HepG2 (cell line): ENCODE results near the gene GGA3. TPM values are rescaled to one million over a fixed set of nuclear protein-coding genes. Genes with fewer than 3 reads are reported as not detected.
A peak's percentile ranks its signal among the peaks of the same experiment; 100 is the strongest.

ENCODE experiments used
- AGO1 ChIP-seq: fragments of 200-400 bp; formaldehyde crosslinking; IDR thresholded peaks from 2 replicates; pipeline ENCODE4 v1.6.1; 2017; ENCODE audit warnings: mild to moderate bottlenecking, low read depth, low read length, moderate library complexity; ENCODE audit not compliant: poor library complexity, severe bottlenecking
- AKAP8 ChIP-seq: sonication (generic); formaldehyde crosslinking; IDR thresholded peaks from 2 replicates; pipeline ENCODE4 v1.5.1; 2020; ENCODE audit warnings: mild to moderate bottlenecking, missing genetic modification reagents
- ARNTL ChIP-seq: sonication (generic); formaldehyde crosslinking; IDR thresholded peaks from 2 replicates; pipeline ENCODE4 v1.4.0; 2020; ENCODE audit warnings: mild to moderate bottlenecking, missing genetic modification reagents
- ATF3 ChIP-seq: sonication (generic); formaldehyde crosslinking; IDR thresholded peaks from 2 replicates; pipeline ENCODE4 v1.4.0; 2020; ENCODE audit warnings: missing genetic modification reagents
- EP300 ChIP-seq, 3 experiments: sonication (generic) in 1 of 3; formaldehyde crosslinking in 1 of 3; IDR thresholded peaks; 2 replicates each; pipeline versions ENCODE4 v1.5.1 to v1.6.1; 2011 to 2020; ENCODE audit warnings: low read depth in 2 of 3, low read length in 2 of 3, borderline replicate concordance in 1 of 3, improper control_type of control experiment in 1 of 3, mild to moderate bottlenecking in 1 of 3, missing genetic modification reagents in 1 of 3, moderate library complexity in 1 of 3
- FOXO4 ChIP-seq: sonication (generic); formaldehyde crosslinking; conservative IDR thresholded peaks from 2 replicates; pipeline ENCODE4 v1.8.1; 2023; ENCODE audit warnings: missing genetic modification reagents
- HDAC1 ChIP-seq: sonication (generic); formaldehyde crosslinking; IDR thresholded peaks from 2 replicates; pipeline ENCODE4 v1.5.1; 2020; ENCODE audit warnings: mild to moderate bottlenecking, missing genetic modification reagents
- HNRNPUL1 ChIP-seq: fragments of 200-400 bp; formaldehyde crosslinking; IDR thresholded peaks from 2 replicates; pipeline ENCODE4 v1.6.1; 2017; ENCODE audit warnings: low read depth, mild to moderate bottlenecking, low read length, moderate library complexity
- HOXA9 ChIP-seq: sonication (generic); formaldehyde crosslinking; IDR thresholded peaks from 2 replicates; pipeline ENCODE4 v1.8.1; 2022; ENCODE audit warnings: missing genetic modification reagents, mild to moderate bottlenecking, moderate library complexity, borderline replicate concordance
- KDM4B ChIP-seq: sonication (generic); formaldehyde crosslinking; IDR thresholded peaks from 2 replicates; pipeline ENCODE4 v1.4.0; 2020; ENCODE audit warnings: missing genetic modification reagents
- KLF15 ChIP-seq: sonication (generic); formaldehyde crosslinking; IDR thresholded peaks from 2 replicates; pipeline ENCODE4 v1.8.1; 2023; ENCODE audit warnings: borderline replicate concordance, mild to moderate bottlenecking, inconsistent platforms, missing genetic modification reagents, mixed read lengths
- MED1 ChIP-seq: sonication (generic); formaldehyde crosslinking; IDR thresholded peaks from 2 replicates; pipeline ENCODE4 v1.4.0; 2020; ENCODE audit warnings: missing genetic modification reagents
- ONECUT2 ChIP-seq: sonication (generic); formaldehyde crosslinking; IDR thresholded peaks from 2 replicates; pipeline ENCODE4 v1.4.0; 2020; ENCODE audit warnings: missing genetic modification reagents
- PHB2 ChIP-seq: fragments of 450-650 bp; IDR thresholded peaks from 2 replicates; pipeline ENCODE4 v1.6.1; 2018; ENCODE audit not compliant: partially characterized antibody
- RFXAP ChIP-seq: sonication (generic); formaldehyde crosslinking; IDR thresholded peaks from 2 replicates; pipeline ENCODE4 v1.4.0; 2020; ENCODE audit warnings: missing genetic modification reagents, borderline replicate concordance
- SALL2 ChIP-seq: sonication (generic); formaldehyde crosslinking; IDR thresholded peaks from 2 replicates; pipeline ENCODE4 v1.8.1; 2023; ENCODE audit warnings: mild to moderate bottlenecking, missing genetic modification reagents, inconsistent platforms
- SMYD3 ChIP-seq: sonication (generic); formaldehyde crosslinking; IDR thresholded peaks from 2 replicates; pipeline ENCODE4 v1.8.1; 2023; ENCODE audit warnings: mild to moderate bottlenecking, missing genetic modification reagents
- SRSF4 ChIP-seq: fragments of 200-400 bp; formaldehyde crosslinking; IDR thresholded peaks from one replicate; pipeline ENCODE4 v1.6.1; 2018; ENCODE audit warnings: mild to moderate bottlenecking, low read depth, low read length, moderate library complexity; ENCODE audit not compliant: poor library complexity, severe bottlenecking
- TEAD3 ChIP-seq: optimal IDR thresholded peaks from 2 replicates; pipeline ENCODE3; 2016; ENCODE audit warnings: borderline replicate concordance
- ZNF232 ChIP-seq: sonication (generic); formaldehyde crosslinking; IDR thresholded peaks from 2 replicates; pipeline ENCODE4 v1.4.0; 2020; ENCODE audit warnings: missing genetic modification reagents, borderline replicate concordance
- ZNF775 ChIP-seq: sonication (generic); formaldehyde crosslinking; IDR thresholded peaks from 2 replicates; pipeline ENCODE4 v1.4.0; 2020; ENCODE audit warnings: missing genetic modification reagents, mild to moderate bottlenecking, moderate library complexity, borderline replicate concordance
- ZNF782 ChIP-seq: sonication (generic); formaldehyde crosslinking; IDR thresholded peaks from 2 replicates; pipeline ENCODE4 v1.4.0; 2020; ENCODE audit warnings: missing genetic modification reagents, mild to moderate bottlenecking, borderline replicate concordance
- ZNF83 ChIP-seq: sonication (generic); formaldehyde crosslinking; IDR thresholded peaks from 2 replicates; pipeline ENCODE4 v1.4.0; 2020; ENCODE audit warnings: missing genetic modification reagents, mild to moderate bottlenecking, borderline replicate concordance
- ZSCAN29 ChIP-seq: sonication (generic); formaldehyde crosslinking; conservative IDR thresholded peaks from 2 replicates; pipeline ENCODE4 v1.4.0; 2020; ENCODE audit warnings: mild to moderate bottlenecking, missing genetic modification reagents
- polyA plus RNA-seq, 8 experiments: library from polyadenylated mRNA; depleted of rRNA in 3 of 8; stranded (reverse) in 7 of 8; unstranded in 1 of 8; fragments of >200 nt; fragmentation: Illumina TruSeq in 4 of 8; extraction: Trizol in 4 of 8; gene quantifications; 2 replicates each; pipeline versions ENCODE4 v1.2.1 to v1.2.3, GENCODE V29; 2011 to 2016; ENCODE audit warnings: low read depth in 4 of 8, missing spikeins in 1 of 8, mixed read lengths in 1 of 8; ENCODE audit not compliant: insufficient read depth in 1 of 8
- total RNA-seq, 5 experiments: library from RNA; depleted of rRNA; stranded (reverse); fragments of >200 nt; fragmentation: Illumina TruSeq; extraction: Trizol; gene quantifications; 2 replicates each; pipeline ENCODE4 v1.2.3, GENCODE V29; 2016; ENCODE audit warnings: low read depth in 1 of 5
- TF ChIP-seq, protein P1 (sequence below): sonication (generic); formaldehyde crosslinking; IDR thresholded peaks from 2 replicates; pipeline ENCODE4 v1.5.1; 2020; ENCODE audit warnings: missing genetic modification reagents, mild to moderate bottlenecking, borderline replicate concordance

GGA3 gene
- total and polyA plus RNA-seq, 2 of the 13 experiments (the other 11 are each of a cell fraction or from before 2014, with no cell fraction given): 28.4 to 43.7 TPM

- TF ChIP-seq ZSCAN29 (CRISPR knock-in tag) (peak; percentile 22; the same call in 1 of the 2 replicates), PHB2 (no peak), HDAC1 (CRISPR knock-in tag) (peak; percentile 73), KDM4B (no peak), ARNTL (CRISPR knock-in tag) (peak; percentile 64; the same call in 1 of the 2 replicates), ONECUT2 (CRISPR knock-in tag) (no peak), ZNF775 (CRISPR knock-in tag) (no peak), MED1 (CRISPR knock-in tag) (peak; percentile 44), EP300 (IDR thresholded peaks at IDR 0.05; ENCODE audit: low read depth in 2 of 2, low read length in 2 of 2) (no peak), EP300 (CRISPR knock-in tag; IDR thresholded peaks at IDR 0.05; ENCODE audit: borderline replicate concordance) (no peak), SALL2 (peak; percentile 78; the same call in 1 of the 2 replicates), SRSF4 (no peak), ZNF83 (CRISPR knock-in tag) (no peak), AGO1 (peak; percentile 89), HOXA9 (peak; percentile 69; the same call in 1 of the 2 replicates), ATF3 (CRISPR knock-in tag) (peak; percentile 51; the same call in 1 of the 2 replicates), RFXAP (CRISPR knock-in tag) (no peak), SMYD3 (no peak), KLF15 (CRISPR knock-in tag) (peak; percentile 49; the same call in 1 of the 2 replicates), AKAP8 (CRISPR knock-in tag) (peak; percentile 55; the same call in 1 of the 2 replicates), TEAD3 (CRISPR knock-in tag) (no peak), ZNF232 (CRISPR knock-in tag) (no peak), FOXO4 (CRISPR knock-in tag) (no peak), ZNF782 (peak; percentile 91; the same call in 1 of the 2 replicates), HNRNPUL1 (no peak)
- TF ChIP-seq, protein P1, sequence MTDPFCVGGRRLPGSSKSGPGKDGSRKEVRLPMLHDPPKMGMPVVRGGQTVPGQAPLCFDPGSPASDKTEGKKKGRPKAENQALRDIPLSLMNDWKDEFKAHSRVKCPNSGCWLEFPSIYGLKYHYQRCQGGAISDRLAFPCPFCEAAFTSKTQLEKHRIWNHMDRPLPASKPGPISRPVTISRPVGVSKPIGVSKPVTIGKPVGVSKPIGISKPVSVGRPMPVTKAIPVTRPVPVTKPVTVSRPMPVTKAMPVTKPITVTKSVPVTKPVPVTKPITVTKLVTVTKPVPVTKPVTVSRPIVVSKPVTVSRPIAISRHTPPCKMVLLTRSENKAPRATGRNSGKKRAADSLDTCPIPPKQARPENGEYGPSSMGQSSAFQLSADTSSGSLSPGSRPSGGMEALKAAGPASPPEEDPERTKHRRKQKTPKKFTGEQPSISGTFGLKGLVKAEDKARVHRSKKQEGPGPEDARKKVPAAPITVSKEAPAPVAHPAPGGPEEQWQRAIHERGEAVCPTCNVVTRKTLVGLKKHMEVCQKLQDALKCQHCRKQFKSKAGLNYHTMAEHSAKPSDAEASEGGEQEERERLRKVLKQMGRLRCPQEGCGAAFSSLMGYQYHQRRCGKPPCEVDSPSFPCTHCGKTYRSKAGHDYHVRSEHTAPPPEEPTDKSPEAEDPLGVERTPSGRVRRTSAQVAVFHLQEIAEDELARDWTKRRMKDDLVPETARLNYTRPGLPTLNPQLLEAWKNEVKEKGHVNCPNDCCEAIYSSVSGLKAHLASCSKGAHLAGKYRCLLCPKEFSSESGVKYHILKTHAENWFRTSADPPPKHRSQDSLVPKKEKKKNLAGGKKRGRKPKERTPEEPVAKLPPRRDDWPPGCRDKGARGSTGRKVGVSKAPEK: peak; percentile 42; the same call in 1 of the 2 replicates
Observed at GRCh38 chr17:75271233-75271954, 10.0 kb upstream of the GGA3 start (continued).
